Activated naive CD4-positive, alpha-beta T cell treated with anti-CD3 and anti-CD28 coated beads for 36 hours (primary cell): ENCODE data around the gene ETV3. TPM values are rescaled to one million over a fixed set of nuclear protein-coding genes. Genes with fewer than 3 reads are reported as not detected.

Experiments
- CTCF ChIA-PET: fragments of 350-600 bp; sonication (Branson Sonifier 250); formaldehyde crosslinking; loops from one replicate; lab custom pipeline; 2021; ENCODE audit warnings: antibody characterized with exemption; lab: Charles Lee
- DNase-seq: peaks from one replicate; pipeline ENCODE4 v3.0.0-alpha.2; 2020
- H3K27ac Mint-ChIP-seq: one replicate; pipeline ENCODE4 v1.8.0; 2021; ENCODE audit warnings: mild to moderate bottlenecking, mixed read lengths
- H3K27me3 Mint-ChIP-seq: one replicate; pipeline ENCODE4 v1.8.0; 2021; ENCODE audit warnings: low read depth, mixed read lengths
- H3K36me3 Mint-ChIP-seq: one replicate; pipeline ENCODE4 v1.8.0; 2021; ENCODE audit warnings: low read depth, mixed read lengths
- H3K4me1 Mint-ChIP-seq: one replicate; pipeline ENCODE4 v1.8.0; 2021; ENCODE audit warnings: low read depth, mixed read lengths
- H3K4me3 Mint-ChIP-seq: one replicate; pipeline ENCODE4 v1.8.0; 2021; ENCODE audit warnings: mild to moderate bottlenecking, moderate library complexity, mixed read lengths
- H3K9me3 Mint-ChIP-seq: one replicate; pipeline ENCODE4 v1.8.0; 2021; ENCODE audit warnings: mixed read lengths
- intact Hi-C: fragments of 100-400 bp; cut with micrococcal nuclease; formaldehyde crosslinking; loops from one replicate; pipeline ENCODE4 v1.15.1; 2023
- total RNA-seq, 2 experiments: library from RNA; stranded (reverse); gene quantifications; one replicate each; pipeline ENCODE4 v1.2.3, GENCODE V29; 2021

Gene ETV3
- total RNA-seq, 2 experiments from 2014 or later = 23.2 to 23.3 TPM

DNA sequence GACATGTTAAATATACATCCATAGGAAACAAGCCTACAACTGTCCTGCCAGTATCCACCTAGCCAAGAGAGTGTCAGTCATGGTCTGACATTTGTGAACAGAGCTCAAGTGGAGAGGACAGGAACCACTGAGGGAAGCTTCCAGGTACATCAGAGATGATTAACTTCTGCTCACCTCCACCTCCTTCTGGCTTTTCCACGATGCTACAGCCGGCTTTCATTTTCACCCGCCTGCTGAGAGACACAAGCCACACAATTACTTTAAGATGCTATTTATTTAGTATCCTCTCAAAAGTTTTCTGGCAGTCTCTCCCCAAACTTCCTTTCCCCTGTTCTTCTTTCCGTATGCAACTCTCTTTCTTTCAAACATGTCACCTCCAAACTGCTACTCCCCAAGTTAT is 2.1 kb downstream of the ETV3 start:
- Mint-ChIP-seq H3K9me3 (no peaks in the 10 kb centered on the region), H3K27ac (no peak overlapping the region), H3K27me3 (no peaks in the 10 kb centered on the region), H3K36me3 (peaks cover 46% of the 10 kb centered on the region), H3K4me1 (peaks cover 72% of the 10 kb centered on the region), H3K4me3 (peak overlapping the region; percentile 96)
- peak; percentile 27 for DNase-seq
- CTCF ChIA-PET = interaction anchor here (0.5 to 5.5 kb wide), 6 partner anchors 10 to 46 kb away, joined by 3 to 45 read pairs (median 4); no protein-coding TSS in a partner anchor
- intact Hi-C loops = loop anchor here (5.0 to 10.0 kb wide), 3 partner anchors 319 to 1879 kb away; partner anchors contain the start of genes MEF2D and SH2D2A

DNA sequence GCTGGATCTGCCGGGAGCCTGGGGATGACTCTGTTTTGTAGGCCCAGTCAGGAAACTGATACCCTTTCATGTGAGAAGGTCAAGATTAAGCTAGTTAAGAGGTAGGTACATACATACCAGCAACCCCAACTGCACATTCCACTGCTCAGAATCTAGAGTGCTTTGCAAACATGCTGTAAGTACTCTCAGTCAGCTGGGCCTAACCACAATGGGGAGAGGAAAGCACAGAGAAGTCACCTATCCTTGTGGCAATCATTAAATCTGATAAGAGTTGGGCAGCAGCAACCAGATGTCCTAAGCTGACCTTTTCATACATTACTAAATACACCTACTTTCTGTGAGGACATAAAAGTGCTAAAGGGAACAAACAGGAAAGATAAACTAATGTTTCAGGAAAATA is 2.5 kb downstream of the ETV3 start:
- DNase-seq = no peak
- Mint-ChIP-seq H3K27ac (no peak overlapping the region), H3K9me3 (no peaks in the 10 kb centered on the region), H3K4me3 (peak overlapping the region; percentile 96), H3K36me3 (peaks cover 47% of the 10 kb centered on the region), H3K27me3 (no peaks in the 10 kb centered on the region), H3K4me1 (peaks cover 70% of the 10 kb centered on the region)
- intact Hi-C loops = loop anchor here (5.0 to 10.0 kb wide), 3 partner anchors 318 to 1879 kb away; partner anchors contain the start of genes MEF2D and SH2D2A
- CTCF ChIA-PET = interaction anchor here (0.5 to 5.5 kb wide), 6 partner anchors 9 to 46 kb away, joined by 3 to 45 read pairs (median 4); no protein-coding TSS in a partner anchor

DNA sequence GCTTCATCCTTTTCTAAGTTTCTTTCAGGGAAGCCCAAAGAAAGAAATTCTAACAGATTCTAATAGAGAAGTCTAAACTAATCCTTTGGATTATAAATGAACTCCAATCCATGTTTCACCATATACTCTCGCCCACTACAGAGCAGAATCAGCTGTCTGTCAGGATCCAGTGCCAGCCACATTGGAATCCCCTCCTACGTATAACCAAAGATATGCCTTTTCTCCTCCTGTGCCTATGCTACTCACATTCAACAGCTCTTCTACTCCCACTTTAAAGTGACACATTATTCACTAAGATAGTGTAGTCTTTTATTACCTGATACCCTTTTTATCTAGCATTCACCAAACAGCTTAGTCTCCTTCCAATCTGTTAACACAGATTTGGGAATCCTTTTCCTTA is 3.1 kb downstream of the ETV3 start:
- Mint-ChIP-seq H3K27ac (no peak overlapping the region), H3K4me1 (peaks cover 65% of the 10 kb centered on the region), H3K9me3 (no peaks in the 10 kb centered on the region), H3K4me3 (no peak overlapping the region), H3K27me3 (no peaks in the 10 kb centered on the region), H3K36me3 (peaks cover 47% of the 10 kb centered on the region)
- no peak for DNase-seq
- CTCF ChIA-PET = interaction anchor here (1.2 to 5.5 kb wide), 5 partner anchors 11 to 45 kb away, joined by 4 to 45 read pairs (median 6); no protein-coding TSS in a partner anchor
- intact Hi-C loops = loop anchor here (5.0 to 10.0 kb wide), 3 partner anchors 318 to 1880 kb away; partner anchors contain the start of genes MEF2D and SH2D2A

DNA sequence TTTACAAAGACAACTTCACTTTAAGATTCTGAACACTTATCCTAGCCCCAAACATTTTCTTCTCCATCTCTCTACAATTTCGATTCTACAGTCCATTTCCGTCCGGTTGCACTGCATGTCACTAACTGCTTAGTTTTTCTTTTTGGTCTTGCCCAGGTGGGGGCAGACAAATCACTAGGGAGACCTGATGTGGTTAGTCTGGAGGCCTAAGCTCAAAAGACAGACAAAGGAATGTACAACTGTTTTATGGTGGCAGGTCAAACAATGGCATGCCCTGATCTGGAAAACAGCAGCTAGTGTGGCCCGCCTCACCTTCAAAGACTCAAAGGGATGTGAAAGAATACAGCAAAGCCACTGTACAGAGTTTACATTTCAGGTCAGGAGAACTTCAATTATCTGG is 3.8 kb downstream of the ETV3 start:
- Mint-ChIP-seq H3K27ac (peak overlapping the region; percentile 22), H3K4me1 (peaks cover 58% of the 10 kb centered on the region), H3K9me3 (no peaks in the 10 kb centered on the region), H3K4me3 (no peak overlapping the region), H3K27me3 (no peaks in the 10 kb centered on the region), H3K36me3 (peaks cover 47% of the 10 kb centered on the region)
- intact Hi-C loops = loop anchor here (10.0 kb wide), 2 partner anchors 630 to 1880 kb away; partner anchors contain the start of gene MEF2D
- CTCF ChIA-PET = interaction anchor here (1.3 to 5.5 kb wide), 3 partner anchors 20 to 45 kb away, joined by 6 to 45 read pairs (median 7); no protein-coding TSS in a partner anchor
- DNase-seq = no peak

DNA sequence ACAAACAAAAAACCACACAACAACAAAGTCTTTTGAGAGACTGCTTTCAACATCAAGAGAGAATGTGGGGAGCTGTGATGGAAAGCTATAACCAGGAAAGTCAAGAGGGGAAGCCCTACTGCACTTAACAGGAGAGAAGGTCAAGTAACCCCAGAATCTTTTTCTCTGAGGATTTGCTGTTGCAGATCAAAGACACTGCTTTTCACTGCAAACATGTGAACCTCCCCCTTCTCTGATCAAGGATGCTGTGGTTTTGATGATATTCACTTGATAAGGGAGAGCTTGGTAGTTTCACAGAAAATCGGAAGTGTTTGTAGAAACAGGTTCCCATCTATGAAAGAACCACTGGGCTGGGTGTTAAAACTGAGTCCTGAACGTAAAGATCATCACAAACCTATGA is 4.8 kb downstream of the ETV3 start:
- H3K36me3 Mint-ChIP-seq = peaks cover 48% of the 10 kb centered on the region
- H3K27me3 Mint-ChIP-seq = no peaks in the 10 kb centered on the region
- peaks cover 52% of the 10 kb centered on the region for H3K4me1 Mint-ChIP-seq
- intact Hi-C loops = loop anchor here (10.0 kb wide), 2 partner anchors 629 to 1881 kb away; partner anchors contain the start of gene MEF2D
- H3K4me3 Mint-ChIP-seq = peak overlapping the region; percentile 23
- H3K9me3 Mint-ChIP-seq = no peaks in the 10 kb centered on the region
- peak overlapping the region; percentile 81 for H3K27ac Mint-ChIP-seq
- DNase-seq = peak; percentile 23
- CTCF ChIA-PET = interaction anchor here (2.1 to 5.5 kb wide), 2 partner anchors 21 to 44 kb away, joined by 7 to 45 read pairs; no protein-coding TSS in a partner anchor

DNA sequence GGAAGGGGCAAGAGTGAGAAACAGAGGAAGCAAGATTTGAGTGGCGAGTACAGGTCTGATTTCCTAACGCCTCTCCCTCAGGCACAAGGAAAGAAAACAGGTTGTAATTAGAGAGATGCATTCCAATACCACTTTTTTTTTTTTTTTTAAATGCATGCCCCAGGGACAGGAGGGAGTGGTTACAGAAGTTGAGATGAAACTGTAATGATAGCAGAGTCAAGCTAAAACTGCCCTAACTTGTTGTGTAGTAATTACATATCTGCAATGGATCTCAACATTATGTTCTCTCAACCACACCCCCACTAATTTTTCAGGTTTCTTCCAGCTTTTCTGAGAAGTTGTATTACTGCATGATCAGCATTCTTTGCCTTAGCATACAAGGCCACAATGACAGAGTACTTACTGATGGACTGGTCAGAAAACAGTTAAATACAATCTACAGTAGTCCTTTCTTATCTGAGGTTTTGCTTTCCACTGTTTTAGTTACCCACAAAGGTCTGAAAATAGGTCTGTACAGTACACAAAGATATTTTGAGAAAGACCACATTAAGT is 5.5 kb downstream of the ETV3 start:
- Mint-ChIP-seq H3K4me3 (no peak overlapping the region), H3K36me3 (peaks cover 55% of the 10 kb centered on the region), H3K27me3 (no peaks in the 10 kb centered on the region), H3K27ac (no peak overlapping the region), H3K9me3 (no peaks in the 10 kb centered on the region), H3K4me1 (peaks cover 52% of the 10 kb centered on the region)
- CTCF ChIA-PET = interaction anchor here (1.8 to 5.5 kb wide), 3 partner anchors 22 to 43 kb away, joined by 5 to 45 read pairs (median 7); no protein-coding TSS in a partner anchor
- intact Hi-C loops = loop anchor here (10.0 kb wide), 2 partner anchors 628 to 1882 kb away; partner anchors contain the start of gene MEF2D
- DNase-seq = no peak

DNA sequence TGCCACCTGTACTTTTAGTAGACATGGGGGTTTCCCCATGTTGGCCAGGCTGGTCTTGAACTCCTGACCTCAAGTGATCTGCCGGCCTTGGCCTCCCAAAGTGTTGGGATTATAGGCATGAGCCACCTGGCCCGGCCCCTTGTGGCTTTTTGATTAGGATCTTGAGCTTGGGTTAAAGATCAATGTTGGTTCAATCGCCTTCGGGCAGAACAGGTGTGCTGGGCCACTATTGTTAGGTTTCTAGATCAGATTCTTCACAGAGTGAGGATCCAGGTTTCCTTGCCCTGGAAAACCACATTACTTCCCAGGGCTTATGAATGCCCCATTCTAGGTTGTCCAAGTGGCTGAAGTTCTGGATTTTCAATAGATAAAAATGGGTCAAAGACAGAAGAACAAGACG is 6.1 kb downstream of the ETV3 start:
- Mint-ChIP-seq H3K9me3 (no peaks in the 10 kb centered on the region), H3K4me3 (no peak overlapping the region), H3K27me3 (no peaks in the 10 kb centered on the region), H3K4me1 (peaks cover 52% of the 10 kb centered on the region), H3K36me3 (peaks cover 55% of the 10 kb centered on the region), H3K27ac (no peak overlapping the region)
- intact Hi-C loops = loop anchor here (10.0 kb wide), 2 partner anchors 627 to 1883 kb away; partner anchors contain the start of gene MEF2D
- DNase-seq = no peak
- CTCF ChIA-PET = interaction anchor here (0.6 to 1.8 kb wide), 2 partner anchors 42 to 1981 kb away, joined by 3 to 5 read pairs; no protein-coding TSS in a partner anchor

DNA sequence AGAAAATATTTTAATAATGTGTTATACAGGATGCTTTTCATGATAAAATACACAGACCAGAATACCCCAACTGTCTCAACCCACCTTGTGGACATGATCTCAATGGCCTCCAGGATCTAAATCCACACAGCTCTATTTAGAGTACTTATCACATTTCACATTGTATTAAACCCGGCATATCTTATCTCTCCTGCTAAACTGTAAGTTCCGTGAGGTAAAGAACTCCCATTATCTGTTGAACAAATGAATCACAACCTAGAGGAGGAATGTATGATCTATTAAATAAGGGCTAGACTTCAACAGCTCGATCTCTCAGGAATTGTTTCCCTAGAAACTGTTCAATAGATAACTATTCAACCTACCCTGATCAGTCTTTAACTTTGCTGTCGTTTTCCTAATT is 6.9 kb downstream of the ETV3 start:
- intact Hi-C loops = loop anchor here (10.0 kb wide), 2 partner anchors 626 to 1884 kb away; partner anchors contain the start of gene MEF2D
- no peak overlapping the region for H3K4me3 Mint-ChIP-seq
- H3K9me3 Mint-ChIP-seq = no peaks in the 10 kb centered on the region
- H3K36me3 Mint-ChIP-seq = peaks cover 55% of the 10 kb centered on the region
- DNase-seq = no peak
- peaks cover 45% of the 10 kb centered on the region for H3K4me1 Mint-ChIP-seq
- CTCF ChIA-PET = interaction anchor here (1.8 kb wide), 1 partner anchor 41 kb away, joined by 5 read pairs; no protein-coding TSS in a partner anchor
- no peak overlapping the region for H3K27ac Mint-ChIP-seq
- H3K27me3 Mint-ChIP-seq = no peaks in the 10 kb centered on the region

DNA sequence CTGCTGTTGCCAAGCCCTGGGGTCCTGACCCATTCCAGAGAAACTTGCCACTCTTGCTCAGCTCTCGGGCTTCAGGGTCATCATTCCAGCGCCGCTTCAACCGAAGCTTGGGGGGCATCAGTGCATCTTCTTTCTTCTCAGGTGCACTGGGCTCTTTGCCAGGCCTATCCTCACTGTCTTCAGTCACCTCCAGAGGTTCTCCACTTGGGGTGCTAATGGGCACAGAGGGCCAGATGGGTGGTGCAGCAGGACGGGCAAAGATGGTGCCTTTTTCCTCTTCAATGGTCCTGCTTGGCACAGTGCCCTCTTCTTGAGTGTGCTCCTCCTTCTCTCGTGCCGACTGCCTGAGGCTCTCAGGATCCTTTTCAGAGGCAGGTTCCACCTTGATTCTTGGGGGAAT is 13.3 kb downstream of the ETV3 start:
- intact Hi-C loops = no loop called here
- CTCF ChIA-PET = interaction anchor here (0.7 to 1.2 kb wide), 2 partner anchors 11 to 31 kb away, joined by 3 to 4 read pairs; no protein-coding TSS in a partner anchor
- H3K27ac Mint-ChIP-seq = no peak overlapping the region

DNA sequence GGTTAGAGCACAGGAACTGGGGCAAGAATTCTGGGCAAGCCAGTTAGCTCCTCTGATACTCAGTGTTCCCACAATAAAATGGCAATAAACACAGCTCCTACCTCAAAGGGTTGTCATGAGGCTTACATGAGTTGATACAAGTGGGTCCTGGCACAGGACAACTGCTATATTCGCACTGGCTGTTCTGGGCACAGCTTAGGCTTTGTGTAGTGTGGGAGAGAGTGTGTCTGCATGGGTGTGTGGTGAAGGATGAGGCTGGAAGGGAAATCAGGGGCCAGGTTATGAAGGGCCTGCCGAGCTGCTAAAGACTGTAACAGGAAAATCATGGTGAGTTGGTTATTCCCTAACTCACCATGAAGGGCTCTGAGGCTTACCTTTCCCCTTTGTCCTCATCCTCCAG is 18.7 kb downstream of the ETV3 start:
- peaks cover 16% of the 10 kb centered on the region for H3K36me3 Mint-ChIP-seq
- no peaks in the 10 kb centered on the region for H3K9me3 Mint-ChIP-seq
- intact Hi-C loops = no loop called here
- CTCF ChIA-PET = no interaction called here
- no peak overlapping the region for H3K27ac Mint-ChIP-seq
- DNase-seq = no peak
- H3K4me1 Mint-ChIP-seq = peaks cover 24% of the 10 kb centered on the region
- H3K4me3 Mint-ChIP-seq = no peak overlapping the region
- H3K27me3 Mint-ChIP-seq = no peaks in the 10 kb centered on the region

More for the DNA sequence above, 13.3 kb downstream of the ETV3 start:
- H3K4me3 Mint-ChIP-seq = no peak overlapping the region
- H3K27me3 Mint-ChIP-seq = no peaks in the 10 kb centered on the region
- H3K9me3 Mint-ChIP-seq = no peaks in the 10 kb centered on the region
- no peak for DNase-seq
- peaks cover 19% of the 10 kb centered on the region for H3K4me1 Mint-ChIP-seq
- peaks cover 33% of the 10 kb centered on the region for H3K36me3 Mint-ChIP-seq

DNA sequence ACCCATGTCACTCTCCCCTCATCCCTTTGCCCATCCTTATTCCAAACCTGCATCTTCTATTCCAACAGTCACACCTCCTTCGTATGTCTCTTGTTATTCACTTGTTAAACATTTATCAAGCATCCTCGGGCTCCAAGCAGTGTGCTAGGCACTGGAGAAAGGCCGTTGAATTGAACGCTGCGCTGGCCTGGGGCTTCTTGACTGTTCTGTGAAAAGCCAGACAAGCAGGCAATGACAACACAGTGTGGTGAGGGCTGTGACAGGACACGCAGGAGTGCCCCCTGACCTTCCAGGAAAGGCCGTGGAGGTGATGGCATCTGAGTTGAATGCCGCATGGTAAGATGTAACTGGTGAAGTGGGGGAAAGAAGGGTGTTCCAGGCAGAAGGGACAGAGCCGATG is 19.2 kb downstream of the ETV3 start:
- intact Hi-C loops = no loop called here
- CTCF ChIA-PET = no interaction called here

DNA sequence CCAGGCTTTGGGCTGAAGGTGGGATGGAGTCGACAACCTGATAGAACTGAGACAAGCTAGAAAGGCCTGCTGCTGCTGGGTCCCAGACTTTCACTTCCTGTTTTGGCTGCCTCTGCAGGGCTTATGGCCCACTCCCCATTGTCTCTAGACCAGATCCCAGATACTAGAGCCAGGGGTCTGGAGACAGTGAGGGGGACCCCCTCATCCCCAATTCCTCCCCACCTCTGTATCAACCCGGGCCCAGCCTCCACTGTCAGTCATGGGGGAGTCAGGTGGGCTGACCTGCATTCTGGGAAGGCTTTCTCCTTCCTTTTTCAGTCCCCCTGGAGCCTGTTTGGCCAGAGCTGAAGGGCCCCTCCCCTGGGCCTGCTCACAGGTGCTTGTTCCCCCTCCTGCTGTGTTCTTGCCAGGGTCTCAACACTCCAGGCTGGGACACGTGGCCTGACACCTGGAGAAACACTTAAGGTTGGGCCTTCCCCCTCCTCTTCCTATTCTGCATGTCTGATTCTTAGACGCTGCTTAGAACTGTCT is 20.6 kb downstream of the ETV3 start:
- Mint-ChIP-seq H3K4me3 (no peak overlapping the region), H3K27me3 (no peaks in the 10 kb centered on the region), H3K4me1 (peaks cover 11% of the 10 kb centered on the region), H3K36me3 (peaks cover 4% of the 10 kb centered on the region), H3K27ac (no peak overlapping the region), H3K9me3 (no peaks in the 10 kb centered on the region)
- DNase-seq = no peak
- CTCF ChIA-PET = interaction anchor here (0.7 to 1.0 kb wide), 2 partner anchors 44 to 289 kb away, joined by 3 read pairs; no protein-coding TSS in a partner anchor
- intact Hi-C loops = no loop called here

More for the DNA sequence above, 19.2 kb downstream of the ETV3 start:
- no peak for DNase-seq
- Mint-ChIP-seq H3K27me3 (no peaks in the 10 kb centered on the region), H3K9me3 (no peaks in the 10 kb centered on the region), H3K4me3 (no peak overlapping the region), H3K4me1 (peaks cover 20% of the 10 kb centered on the region), H3K36me3 (peaks cover 12% of the 10 kb centered on the region), H3K27ac (no peak overlapping the region)
